ENCODE data around the gene EEF1A2. TPM values are rescaled to one million over a fixed set of nuclear protein-coding genes. Genes with fewer than 3 reads are reported as not detected.

The EEF1A2 gene
- total and polyA plus RNA-seq, 2 donors (not counting 3 experiments of a cell fraction or from before 2014, with no cell fraction given) = 2.7 to 3.4 TPM

- Histone ChIP-seq H3K4me3 (replicated peaks in 1 of 3; ENCODE audit: insufficient read depth in 1 of 3, low read depth in 1 of 3, low read length in 3 of 3) (no peak overlapping the region), H2AFZ (ENCODE audit: low read depth, low read length) (no peak overlapping the region), H3K9me1 (replicated peaks; ENCODE audit: control insufficient read depth, extremely low read depth, insufficient read depth, low read length) (no peaks in the 10 kb centered on the region), H3K36me3 (ENCODE audit: control insufficient read depth in 2 of 2, extremely low read depth in 1 of 2, insufficient read depth in 2 of 2, low read length in 2 of 2) (no peaks in the 10 kb centered on the region), H3K9me3 (replicated peaks; ENCODE audit: control insufficient read depth, insufficient read depth, low read length) (no peaks in the 10 kb centered on the region), H3K4me2 (ENCODE audit: insufficient read depth, low read length) (no peak overlapping the region), H3K4me1 (ENCODE audit: control insufficient read depth, extremely low read depth, insufficient read depth, low read length) (no peaks in the 10 kb centered on the region), H3K9ac (replicated peaks; ENCODE audit: extremely low read depth, insufficient read depth, low read length) (no peak overlapping the region), H3K27ac (ENCODE audit: insufficient read depth, low read depth, low read length) (no peak overlapping the region), H3K27me3 (ENCODE audit: control insufficient read depth in 2 of 2, insufficient read depth in 2 of 2, low read length in 2 of 2) (no peaks in the 10 kb centered on the region), H3K79me2 (ENCODE audit: control insufficient read depth, insufficient read depth, low read length) (no peaks in the 10 kb centered on the region), H4K20me1 (replicated peaks; ENCODE audit: control insufficient read depth, extremely low read depth, insufficient read depth, low read length) (no peaks in the 10 kb centered on the region)
- ChIA-PET POLR2A (no interaction called here), CTCF (no interaction called here)
- TF ChIP-seq JUN (IDR thresholded peaks at IDR 0.05; ENCODE audit: borderline replicate concordance, insufficient read depth, insufficient read length, low read depth) (no peak), POLR2A (IDR thresholded peaks at IDR 0.05; ENCODE audit: low read depth, low read length) (no peak), EZH2 (IDR thresholded peaks at IDR 0.05; ENCODE audit: borderline replicate concordance, low read depth, low read length, severe bottlenecking) (no peak), POLR2AphosphoS5 (IDR thresholded peaks at IDR 0.05; ENCODE audit: insufficient read depth, low read depth, low read length) (no peak), GATA2 (IDR thresholded peaks at IDR 0.05; ENCODE audit: insufficient read depth, insufficient read length, low read depth, low read length) (no peak), CTCF (IDR thresholded peaks at IDR 0.05; ENCODE audit: extremely low read depth in 1 of 2, insufficient read depth in 1 of 2, low read depth in 1 of 2, low read length in 2 of 2) (no peak), FOS (IDR thresholded peaks at IDR 0.05; ENCODE audit: borderline replicate concordance, insufficient read depth, low read length) (no peak), MYC (IDR thresholded peaks at IDR 0.05; ENCODE audit: low read depth, low read length) (no peak)
- TF ChIP-seq, protein P1, sequence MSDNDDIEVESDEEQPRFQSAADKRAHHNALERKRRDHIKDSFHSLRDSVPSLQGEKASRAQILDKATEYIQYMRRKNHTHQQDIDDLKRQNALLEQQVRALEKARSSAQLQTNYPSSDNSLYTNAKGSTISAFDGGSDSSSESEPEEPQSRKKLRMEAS (IDR thresholded peaks at IDR 0.05; ENCODE audit: insufficient read depth, insufficient read length) = no peak
- dilution Hi-C loops (cut with MboI; ENCODE audit: extremely low pct_ligation_motif_present, low sequenced_read_pairs) = no loop called here
- intact Hi-C loops (cut with micrococcal nuclease) = no loop called here
- BruUV-seq (replicated peaks) = no TSS peak
- FAIRE-seq (no peak), DNase-seq (ENCODE audit: low read depth, low spot score) (no peak)
Measured at GRCh38 chr20:63530788-63531160, 31.9 kb upstream of the EEF1A2 start.

All from endothelial cell of umbilical vein (primary cell).